ENCODE measurements around the gene PRKCH.

DNA sequence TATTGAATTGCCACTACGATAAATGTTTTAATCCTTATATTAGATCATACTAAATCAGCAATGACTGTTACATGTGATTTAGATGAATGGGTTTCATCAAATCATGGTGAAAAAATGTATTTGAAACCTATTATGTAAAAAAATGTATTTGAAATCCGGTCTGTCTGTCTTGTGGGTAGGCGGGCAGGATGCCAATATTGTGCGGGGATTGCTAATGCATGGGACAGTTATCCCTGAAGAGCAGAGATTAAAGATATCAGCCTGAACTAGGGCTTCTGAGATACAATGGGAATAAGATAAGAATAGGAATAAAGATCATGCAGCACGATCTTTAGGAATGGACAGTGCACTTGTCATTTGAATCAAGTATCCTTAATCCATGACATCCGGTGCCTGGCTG lies 134.0 kb downstream of the PRKCH start:
- TF ChIP-seq TOX (CRISPR knock-in tag; IDR thresholded peaks at IDR 0.05; ENCODE audit: borderline replicate concordance) (no peak), ZNF8 (CRISPR knock-in tag; IDR thresholded peaks at IDR 0.05) (no peak), ISL1 (CRISPR knock-in tag; IDR thresholded peaks at IDR 0.05) (no peak), ZNF565 (CRISPR knock-in tag; conservative IDR thresholded peaks at IDR 0.05; ENCODE audit: low read depth) (no peak), ZFP3 (CRISPR knock-in tag; IDR thresholded peaks at IDR 0.05) (no peak), GLIS3 (CRISPR knock-in tag; IDR thresholded peaks at IDR 0.05) (no peak), ESRRG (CRISPR knock-in tag; IDR thresholded peaks at IDR 0.05) (no peak), PPARA (CRISPR knock-in tag; IDR thresholded peaks at IDR 0.05; ENCODE audit: borderline replicate concordance) (no peak), RARB (CRISPR knock-in tag; IDR thresholded peaks at IDR 0.05) (no peak), ZNF70 (CRISPR knock-in tag; IDR thresholded peaks at IDR 0.05) (no peak)
- TF ChIP-seq, protein P1, sequence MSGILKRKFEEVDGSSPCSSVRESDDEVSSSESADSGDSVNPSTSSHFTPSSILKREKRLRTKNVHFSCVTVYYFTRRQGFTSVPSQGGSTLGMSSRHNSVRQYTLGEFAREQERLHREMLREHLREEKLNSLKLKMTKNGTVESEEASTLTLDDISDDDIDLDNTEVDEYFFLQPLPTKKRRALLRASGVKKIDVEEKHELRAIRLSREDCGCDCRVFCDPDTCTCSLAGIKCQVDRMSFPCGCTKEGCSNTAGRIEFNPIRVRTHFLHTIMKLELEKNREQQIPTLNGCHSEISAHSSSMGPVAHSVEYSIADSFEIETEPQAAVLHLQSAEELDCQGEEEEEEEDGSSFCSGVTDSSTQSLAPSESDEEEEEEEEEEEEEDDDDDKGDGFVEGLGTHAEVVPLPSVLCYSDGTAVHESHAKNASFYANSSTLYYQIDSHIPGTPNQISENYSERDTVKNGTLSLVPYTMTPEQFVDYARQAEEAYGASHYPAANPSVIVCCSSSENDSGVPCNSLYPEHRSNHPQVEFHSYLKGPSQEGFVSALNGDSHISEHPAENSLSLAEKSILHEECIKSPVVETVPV (CRISPR knock-in tag; IDR thresholded peaks at IDR 0.05) = no peak
- TF ChIP-seq, protein P2, sequence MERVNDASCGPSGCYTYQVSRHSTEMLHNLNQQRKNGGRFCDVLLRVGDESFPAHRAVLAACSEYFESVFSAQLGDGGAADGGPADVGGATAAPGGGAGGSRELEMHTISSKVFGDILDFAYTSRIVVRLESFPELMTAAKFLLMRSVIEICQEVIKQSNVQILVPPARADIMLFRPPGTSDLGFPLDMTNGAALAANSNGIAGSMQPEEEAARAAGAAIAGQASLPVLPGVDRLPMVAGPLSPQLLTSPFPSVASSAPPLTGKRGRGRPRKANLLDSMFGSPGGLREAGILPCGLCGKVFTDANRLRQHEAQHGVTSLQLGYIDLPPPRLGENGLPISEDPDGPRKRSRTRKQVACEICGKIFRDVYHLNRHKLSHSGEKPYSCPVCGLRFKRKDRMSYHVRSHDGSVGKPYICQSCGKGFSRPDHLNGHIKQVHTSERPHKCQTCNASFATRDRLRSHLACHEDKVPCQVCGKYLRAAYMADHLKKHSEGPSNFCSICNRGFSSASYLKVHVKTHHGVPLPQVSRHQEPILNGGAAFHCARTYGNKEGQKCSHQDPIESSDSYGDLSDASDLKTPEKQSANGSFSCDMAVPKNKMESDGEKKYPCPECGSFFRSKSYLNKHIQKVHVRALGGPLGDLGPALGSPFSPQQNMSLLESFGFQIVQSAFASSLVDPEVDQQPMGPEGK (CRISPR knock-in tag; IDR thresholded peaks at IDR 0.05; ENCODE audit: borderline replicate concordance) = no peak
- TF ChIP-seq, protein P3, sequence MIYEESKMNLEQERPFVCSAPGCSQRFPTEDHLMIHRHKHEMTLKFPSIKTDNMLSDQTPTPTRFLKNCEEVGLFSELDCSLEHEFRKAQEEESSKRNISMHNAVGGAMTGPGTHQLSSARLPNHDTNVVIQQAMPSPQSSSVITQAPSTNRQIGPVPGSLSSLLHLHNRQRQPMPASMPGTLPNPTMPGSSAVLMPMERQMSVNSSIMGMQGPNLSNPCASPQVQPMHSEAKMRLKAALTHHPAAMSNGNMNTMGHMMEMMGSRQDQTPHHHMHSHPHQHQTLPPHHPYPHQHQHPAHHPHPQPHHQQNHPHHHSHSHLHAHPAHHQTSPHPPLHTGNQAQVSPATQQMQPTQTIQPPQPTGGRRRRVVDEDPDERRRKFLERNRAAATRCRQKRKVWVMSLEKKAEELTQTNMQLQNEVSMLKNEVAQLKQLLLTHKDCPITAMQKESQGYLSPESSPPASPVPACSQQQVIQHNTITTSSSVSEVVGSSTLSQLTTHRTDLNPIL (CRISPR knock-in tag; IDR thresholded peaks at IDR 0.05; ENCODE audit: low read depth) = no peak

Data from SK-N-SH treated with all-trans-retinoic acid at 6 μM for 48 hours (cell line).